ENCODE measurements around the gene FABP1. TPM values are rescaled to one million over a fixed set of nuclear protein-coding genes. Genes with fewer than 3 reads are reported as not detected.

The FABP1 gene
- total and polyA plus RNA-seq, 10 donors: 0.15 to 3.6 (median 0.39) TPM; not detected in 7

DNA sequence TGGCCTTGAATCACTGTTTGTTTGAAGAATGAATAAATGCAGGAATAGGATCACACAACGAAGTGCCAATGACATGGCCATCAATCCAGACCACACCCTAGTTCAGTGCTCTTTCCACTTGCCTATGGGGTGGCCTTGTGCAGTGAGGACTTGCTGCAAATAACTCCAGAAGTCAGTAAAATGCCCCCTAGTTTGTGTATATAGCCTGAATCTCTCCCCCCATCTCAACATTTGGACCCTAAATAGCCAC, 299 bp downstream of the FABP1 start:
- intact Hi-C loops (cut with DNase I; ENCODE audit: low total_unique reads): no loop called here
- no peaks in the 10 kb centered on the region for H3K4me1 ChIP-seq
- 38 to 53% (median 48%) methylated on average over 1 of the region's 1 CpG for WGBS, 5 donors
- H3K27me3 ChIP-seq (replicated peaks in 1 of 7): peaks cover 0 to 12% (median 0%) of the 10 kb centered on the region in 7 donors
- no peak overlapping the region for H3K27ac ChIP-seq
- TF ChIP-seq POLR2A (IDR thresholded peaks at IDR 0.05): no peak
- no peak for TF ChIP-seq POLR2AphosphoS5 (IDR thresholded peaks at IDR 0.05)
- TF ChIP-seq, protein P1, sequence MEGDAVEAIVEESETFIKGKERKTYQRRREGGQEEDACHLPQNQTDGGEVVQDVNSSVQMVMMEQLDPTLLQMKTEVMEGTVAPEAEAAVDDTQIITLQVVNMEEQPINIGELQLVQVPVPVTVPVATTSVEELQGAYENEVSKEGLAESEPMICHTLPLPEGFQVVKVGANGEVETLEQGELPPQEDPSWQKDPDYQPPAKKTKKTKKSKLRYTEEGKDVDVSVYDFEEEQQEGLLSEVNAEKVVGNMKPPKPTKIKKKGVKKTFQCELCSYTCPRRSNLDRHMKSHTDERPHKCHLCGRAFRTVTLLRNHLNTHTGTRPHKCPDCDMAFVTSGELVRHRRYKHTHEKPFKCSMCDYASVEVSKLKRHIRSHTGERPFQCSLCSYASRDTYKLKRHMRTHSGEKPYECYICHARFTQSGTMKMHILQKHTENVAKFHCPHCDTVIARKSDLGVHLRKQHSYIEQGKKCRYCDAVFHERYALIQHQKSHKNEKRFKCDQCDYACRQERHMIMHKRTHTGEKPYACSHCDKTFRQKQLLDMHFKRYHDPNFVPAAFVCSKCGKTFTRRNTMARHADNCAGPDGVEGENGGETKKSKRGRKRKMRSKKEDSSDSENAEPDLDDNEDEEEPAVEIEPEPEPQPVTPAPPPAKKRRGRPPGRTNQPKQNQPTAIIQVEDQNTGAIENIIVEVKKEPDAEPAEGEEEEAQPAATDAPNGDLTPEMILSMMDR (IDR thresholded peaks at IDR 0.05 in 8 of 11, conservative IDR thresholded peaks at IDR 0.05 in 3 of 11): no peak
- H3K9me3 ChIP-seq: no peaks in the 10 kb centered on the region
- H3K4me3 ChIP-seq: no peak overlapping the region
- H3K36me3 ChIP-seq: no peaks in the 10 kb centered on the region
- no peak for DNase-seq

DNA sequence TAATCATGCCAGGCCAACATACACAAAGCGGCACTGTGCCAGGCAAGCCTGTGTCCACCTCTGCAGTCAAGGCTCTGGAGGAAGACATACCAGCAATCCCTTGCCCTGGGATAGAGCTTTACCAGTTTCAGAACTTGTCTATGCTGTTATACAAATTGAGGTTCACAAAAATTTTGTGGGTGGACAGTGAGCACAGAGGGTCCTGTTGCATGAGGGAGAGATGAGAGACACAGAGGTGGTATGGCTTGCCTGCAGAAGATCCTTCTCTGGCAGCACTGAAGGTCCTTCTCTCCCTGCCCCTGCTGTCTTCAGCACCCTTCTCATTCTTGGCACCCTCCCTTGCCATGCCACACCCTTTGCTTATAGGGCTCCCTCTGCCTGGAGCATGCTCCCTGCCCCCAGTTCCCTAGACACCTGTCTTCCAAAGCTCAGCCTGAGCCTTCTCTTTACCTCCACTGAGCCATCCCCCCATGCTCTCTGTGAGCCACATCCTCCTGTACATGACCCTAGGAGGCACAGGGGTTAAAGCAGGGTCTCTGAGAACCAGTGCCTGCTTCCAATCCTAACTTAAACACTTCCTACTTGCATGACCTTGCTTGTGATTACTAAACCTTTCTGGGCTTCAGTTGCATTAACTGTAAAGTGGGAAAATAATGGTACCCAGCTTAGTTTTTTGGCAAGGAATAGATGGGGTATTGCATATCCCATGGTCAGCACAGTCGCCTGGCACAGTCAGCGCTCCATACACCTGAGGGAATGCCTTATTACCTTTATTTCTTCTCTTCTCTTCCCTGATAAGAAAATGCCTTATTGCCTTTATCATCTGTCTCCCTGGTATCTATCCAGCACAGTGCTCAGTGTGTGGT, 857 bp downstream of the FABP1 start:
- H3K36me3 ChIP-seq: no peaks in the 10 kb centered on the region
- H3K4me3 ChIP-seq: no peak overlapping the region
- intact Hi-C loops (cut with DNase I; ENCODE audit: low total_unique reads): no loop called here
- H3K9me3 ChIP-seq: no peaks in the 10 kb centered on the region
- no peak overlapping the region for H3K27ac ChIP-seq
- whole genome bisulfite sequencing, 5 donors: 89 to 100% (median 95%) methylated on average over 3 of the region's 3 CpGs
- H3K4me1 ChIP-seq: no peaks in the 10 kb centered on the region
- no peak for TF ChIP-seq POLR2AphosphoS5 (IDR thresholded peaks at IDR 0.05)
- TF ChIP-seq, protein P1 (IDR thresholded peaks at IDR 0.05 in 8 of 11, conservative IDR thresholded peaks at IDR 0.05 in 3 of 11): no peak
- no peak for TF ChIP-seq POLR2A (IDR thresholded peaks at IDR 0.05)
- H3K27me3 ChIP-seq (replicated peaks in 1 of 7): peaks cover 0 to 12% (median 0%) of the 10 kb centered on the region in 7 donors
- DNase-seq: no peak

DNA sequence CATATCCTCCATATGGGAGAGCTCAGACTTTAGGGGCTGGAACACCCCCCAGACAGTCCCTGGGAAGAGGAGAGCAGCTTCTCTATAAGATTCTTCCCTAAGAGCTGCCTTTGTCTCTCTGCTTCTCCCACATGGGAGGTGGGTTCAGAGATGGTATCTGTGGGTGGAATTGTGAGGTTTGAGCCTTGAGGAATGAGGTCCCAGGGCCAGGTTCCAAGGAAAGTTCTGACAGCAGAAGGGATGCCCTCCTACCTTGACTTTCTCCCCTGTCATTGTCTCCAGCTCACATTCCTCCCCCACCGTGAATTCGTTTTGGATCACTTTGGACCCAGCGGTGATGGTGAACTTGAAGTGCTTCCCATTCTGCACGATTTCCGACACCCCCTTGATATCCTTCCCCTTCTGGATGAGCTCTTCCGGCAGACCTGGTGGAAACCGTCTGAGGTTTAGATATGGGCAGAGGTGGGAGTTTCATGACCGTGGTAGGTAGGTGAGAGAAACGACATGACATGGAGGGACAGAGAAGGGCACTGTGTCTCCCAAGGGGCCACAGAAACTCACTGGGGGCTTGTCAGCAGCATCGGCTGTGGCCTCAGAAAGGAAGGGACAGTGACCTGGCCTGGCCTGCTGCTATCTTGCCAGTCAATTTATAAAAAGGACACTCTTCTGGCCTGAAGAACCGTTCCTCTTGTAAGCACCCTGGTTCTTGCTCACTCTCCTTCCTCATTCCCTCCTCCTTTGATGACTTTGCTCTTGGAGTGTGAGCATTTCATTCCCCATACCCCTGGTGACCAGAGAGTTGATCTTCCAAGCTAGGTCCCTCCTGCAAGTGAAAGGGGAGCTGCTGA, 1.7 kb downstream of the FABP1 start:
- H3K27me3 ChIP-seq (replicated peaks in 1 of 7): peaks cover 0 to 12% (median 0%) of the 10 kb centered on the region in 7 donors
- intact Hi-C loops (cut with DNase I; ENCODE audit: low total_unique reads): no loop called here
- DNase-seq: no peak

More for the DNA sequence above, 1.7 kb downstream of the FABP1 start:
- Histone ChIP-seq H3K27ac (no peak overlapping the region), H3K9me3 (no peaks in the 10 kb centered on the region), H3K4me1 (no peaks in the 10 kb centered on the region), H3K36me3 (no peaks in the 10 kb centered on the region), H3K4me3 (no peak overlapping the region)
- TF ChIP-seq, protein P1 (IDR thresholded peaks at IDR 0.05 in 8 of 11, conservative IDR thresholded peaks at IDR 0.05 in 3 of 11): no peak
- no peak for TF ChIP-seq POLR2A (IDR thresholded peaks at IDR 0.05)
- TF ChIP-seq POLR2AphosphoS5 (IDR thresholded peaks at IDR 0.05): no peak
- whole genome bisulfite sequencing, 5 donors: 81 to 86% (median 84%) methylated on average over 11 of the region's 11 CpGs

All from spleen (tissue), 11 donors.